ENCODE measurements around the gene ABRACL.

GRCh38 chr6:139008117-139008516, 20.4 kb upstream of the ABRACL start:
- TF ChIP-seq CTCF (IDR thresholded peaks at IDR 0.05) (no peak), POLR2A (IDR thresholded peaks at IDR 0.05) (no peak), EP300 (IDR thresholded peaks at IDR 0.05) (no peak)

Measured in ovary (tissue), 3 donors.